Mononuclear cell (primary cell): ENCODE measurements around the gene ROCK2. TPM values are rescaled to one million over a fixed set of nuclear protein-coding genes. Genes with fewer than 3 reads are reported as not detected.

Source experiments
- H3K27me3 ChIP-seq: 2 replicates; pipeline ENCODE4 v1.6.0; 2011; ENCODE audit warnings: low read length, control low read depth; ENCODE audit not compliant: insufficient read depth
- H3K4me1 ChIP-seq: 2 replicates; pipeline ENCODE4 v1.5.1; 2011; ENCODE audit warnings: mild to moderate bottlenecking, low read length, control low read depth; ENCODE audit not compliant: insufficient read depth
- H3K4me3 ChIP-seq: 2 replicates; pipeline ENCODE4 v1.5.1; 2011; ENCODE audit warnings: mild to moderate bottlenecking, low read length, moderate library complexity
- H3K9me3 ChIP-seq: 2 replicates; pipeline ENCODE4 v1.5.1; 2011; ENCODE audit warnings: low read depth, mild to moderate bottlenecking, control low read depth, low read length
- total RNA-seq: library from RNA; depleted of rRNA; stranded (reverse); fragments of >200 nt; gene quantifications from one replicate; pipeline ENCODE4 v1.2.3, GENCODE V29; 2012

Gene ROCK2
- total RNA-seq, 1 donor = 8.5 TPM

GRCh38 chr2:11375025-11375688 is 30.7 kb upstream of the ROCK2 start:
- no peak overlapping the region for H3K4me3 ChIP-seq
- peaks cover 3% of the 10 kb centered on the region for H3K4me1 ChIP-seq
- no peaks in the 10 kb centered on the region for H3K27me3 ChIP-seq
- no peaks in the 10 kb centered on the region for H3K9me3 ChIP-seq

- no peaks in the 10 kb centered on the region for H3K9me3 ChIP-seq
- peaks cover 3% of the 10 kb centered on the region for H3K4me1 ChIP-seq
- H3K27me3 ChIP-seq = no peaks in the 10 kb centered on the region
- H3K4me3 ChIP-seq = no peak overlapping the region
These were observed 28.7 kb upstream of the ROCK2 start for GRCh38 chr2:11373096-11373495.

- Histone ChIP-seq H3K4me3 (no peak overlapping the region), H3K27me3 (no peaks in the 10 kb centered on the region), H3K4me1 (peaks cover 3% of the 10 kb centered on the region), H3K9me3 (no peaks in the 10 kb centered on the region)
These were observed 26.9 kb upstream of the ROCK2 start for GRCh38 chr2:11371092-11371937.

GRCh38 chr2:11370377-11371091 is 26.1 kb upstream of the ROCK2 start:
- no peak overlapping the region for H3K4me3 ChIP-seq
- H3K4me1 ChIP-seq = peaks cover 3% of the 10 kb centered on the region
- H3K27me3 ChIP-seq = no peaks in the 10 kb centered on the region
- H3K9me3 ChIP-seq = no peaks in the 10 kb centered on the region

- Histone ChIP-seq H3K4me1 (peaks cover 2% of the 10 kb centered on the region), H3K9me3 (no peaks in the 10 kb centered on the region), H3K4me3 (no peak overlapping the region), H3K27me3 (no peaks in the 10 kb centered on the region)
These were observed 23.7 kb upstream of the ROCK2 start for GRCh38 chr2:11368059-11368572.

GRCh38 chr2:11367170-11367730 is 22.8 kb upstream of the ROCK2 start:
- no peaks in the 10 kb centered on the region for H3K27me3 ChIP-seq
- no peaks in the 10 kb centered on the region for H3K4me1 ChIP-seq
- no peaks in the 10 kb centered on the region for H3K9me3 ChIP-seq
- H3K4me3 ChIP-seq = no peak overlapping the region

- Histone ChIP-seq H3K9me3 (no peaks in the 10 kb centered on the region), H3K27me3 (no peaks in the 10 kb centered on the region), H3K4me1 (no peaks in the 10 kb centered on the region), H3K4me3 (no peak overlapping the region)
These were observed 21.9 kb upstream of the ROCK2 start for GRCh38 chr2:11366326-11366741.

GRCh38 chr2:11365096-11365879 is 20.9 kb upstream of the ROCK2 start:
- no peaks in the 10 kb centered on the region for H3K9me3 ChIP-seq
- no peaks in the 10 kb centered on the region for H3K4me1 ChIP-seq
- no peaks in the 10 kb centered on the region for H3K27me3 ChIP-seq
- no peak overlapping the region for H3K4me3 ChIP-seq

GRCh38 chr2:11364565-11364887 is 20.1 kb upstream of the ROCK2 start:
- Histone ChIP-seq H3K4me3 (no peak overlapping the region), H3K4me1 (no peaks in the 10 kb centered on the region), H3K9me3 (no peaks in the 10 kb centered on the region), H3K27me3 (no peaks in the 10 kb centered on the region)

- Histone ChIP-seq H3K4me1 (no peaks in the 10 kb centered on the region), H3K27me3 (no peaks in the 10 kb centered on the region), H3K9me3 (no peaks in the 10 kb centered on the region), H3K4me3 (no peak overlapping the region)
These were observed 19.6 kb upstream of the ROCK2 start for GRCh38 chr2:11363868-11364564.

GRCh38 chr2:11359865-11360264 is 15.4 kb upstream of the ROCK2 start:
- no peak overlapping the region for H3K4me3 ChIP-seq
- no peaks in the 10 kb centered on the region for H3K9me3 ChIP-seq
- no peaks in the 10 kb centered on the region for H3K27me3 ChIP-seq
- H3K4me1 ChIP-seq = no peaks in the 10 kb centered on the region

- Histone ChIP-seq H3K4me3 (no peak overlapping the region), H3K4me1 (no peaks in the 10 kb centered on the region), H3K9me3 (no peaks in the 10 kb centered on the region), H3K27me3 (no peaks in the 10 kb centered on the region)
These were observed 13.1 kb upstream of the ROCK2 start for GRCh38 chr2:11357428-11357972.

GRCh38 chr2:11356764-11357163 is 12.3 kb upstream of the ROCK2 start:
- Histone ChIP-seq H3K9me3 (no peaks in the 10 kb centered on the region), H3K4me3 (no peak overlapping the region), H3K4me1 (no peaks in the 10 kb centered on the region), H3K27me3 (no peaks in the 10 kb centered on the region)
